ENCODE measurements around the gene TRIO.

Gene TRIO

GRCh38 chr5:14445013-14445412 lies 301.9 kb downstream of the TRIO start:
- no peak for DNase-seq

- DNase-seq: peak; percentile 74
Measured at GRCh38 chr5:14445576-14446290, 302.6 kb downstream of the TRIO start.

DNA sequence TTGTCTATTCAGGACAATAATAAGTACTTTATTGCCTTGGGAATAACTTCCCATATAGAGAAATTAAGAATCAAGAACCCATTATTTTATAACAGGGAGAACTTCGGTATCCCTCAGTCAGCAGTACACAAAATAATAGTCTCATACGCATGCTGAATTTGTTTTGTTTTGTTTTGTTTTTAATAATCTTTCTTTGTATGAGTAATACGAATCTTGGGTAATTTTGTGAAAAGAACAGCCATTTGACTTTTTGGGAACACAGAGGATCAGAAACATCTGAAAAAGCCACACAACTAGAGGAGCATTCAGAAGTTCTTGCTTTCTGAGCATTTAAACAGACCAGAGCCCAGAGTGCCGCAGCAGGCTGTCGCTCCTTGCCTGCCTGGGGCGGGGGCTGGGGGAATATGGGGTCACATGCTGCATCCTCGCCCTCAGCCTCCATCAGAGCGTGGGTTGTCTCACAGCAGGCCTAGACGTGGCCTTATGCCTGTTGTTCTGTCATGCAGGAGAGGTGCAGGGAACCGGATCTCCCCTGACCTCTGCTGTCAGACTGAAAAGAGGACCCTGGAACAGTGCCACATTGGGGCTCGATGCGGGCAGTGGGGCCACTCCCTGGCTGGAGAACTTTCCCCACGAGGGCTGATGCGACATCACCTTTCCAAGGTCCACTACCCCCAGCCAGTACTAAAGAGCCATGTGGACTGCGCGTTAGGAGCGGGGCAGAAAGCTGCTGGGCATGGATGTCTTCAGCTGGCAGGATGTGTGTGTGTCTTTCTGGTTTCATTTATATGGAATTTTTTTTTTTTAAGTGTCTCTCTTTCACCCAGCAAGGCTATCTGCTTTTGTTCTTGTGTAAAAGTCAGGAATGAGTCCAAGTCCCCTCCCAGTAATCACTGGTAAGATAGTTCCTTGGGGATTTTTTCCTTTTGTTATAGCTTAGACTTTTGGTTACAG lies 305.1 kb downstream of the TRIO start:
- DNase-seq: no peak

GRCh38 chr5:14449052-14449661 lies 306.0 kb downstream of the TRIO start:
- no peak for DNase-seq

DNA sequence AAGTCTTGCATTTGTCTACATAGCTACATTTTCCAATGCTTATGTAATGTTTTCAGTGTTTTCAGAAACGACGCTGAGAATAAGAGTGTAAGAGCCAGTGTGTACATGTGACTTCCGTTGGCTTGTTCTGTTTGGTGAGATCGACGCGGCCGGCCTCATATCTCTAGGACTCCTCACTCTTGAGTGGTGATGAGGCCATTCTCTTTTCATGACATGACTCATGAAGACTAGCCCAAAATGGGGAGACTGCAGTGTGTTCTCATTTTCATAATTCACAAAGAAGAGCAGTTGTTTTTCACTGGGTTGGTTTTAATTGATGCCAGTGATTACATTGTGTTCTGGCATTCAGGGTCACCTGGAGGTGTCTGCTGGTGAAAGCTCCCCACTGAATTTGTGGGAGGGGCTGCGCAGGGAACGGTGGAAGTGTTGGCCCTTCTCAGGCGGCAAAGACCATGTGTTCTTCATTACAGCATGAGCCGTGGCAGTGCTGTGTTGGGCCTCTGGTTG lies 306.9 kb downstream of the TRIO start:
- DNase-seq: no peak

- DNase-seq: no peak
Measured at GRCh38 chr5:14450742-14451141, 307.6 kb downstream of the TRIO start.

DNA sequence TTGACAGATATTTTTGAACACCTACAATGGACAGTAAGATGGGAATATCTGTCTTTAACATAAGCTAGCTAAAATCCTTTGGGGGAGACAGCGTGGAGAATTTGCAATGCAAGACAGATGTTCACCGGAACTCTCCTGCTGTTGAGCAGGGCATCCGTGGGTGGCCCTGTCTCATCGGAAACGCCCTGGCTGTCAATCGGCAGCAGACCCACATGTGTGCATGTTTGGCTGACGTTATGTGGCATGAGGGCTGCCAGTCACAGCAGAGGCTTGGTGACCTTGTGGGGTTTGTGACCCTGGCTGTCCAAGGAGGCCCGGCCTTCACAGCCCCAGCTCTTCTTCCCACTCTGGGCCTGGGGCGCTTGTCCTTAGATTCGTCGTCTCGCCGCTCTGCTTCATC lies 308.7 kb downstream of the TRIO start:
- DNase-seq: no peak

GRCh38 chr5:14452685-14453454 lies 309.7 kb downstream of the TRIO start:
- DNase-seq: no peak

GRCh38 chr5:14453481-14453880 lies 310.3 kb downstream of the TRIO start:
- no peak for DNase-seq

DNA sequence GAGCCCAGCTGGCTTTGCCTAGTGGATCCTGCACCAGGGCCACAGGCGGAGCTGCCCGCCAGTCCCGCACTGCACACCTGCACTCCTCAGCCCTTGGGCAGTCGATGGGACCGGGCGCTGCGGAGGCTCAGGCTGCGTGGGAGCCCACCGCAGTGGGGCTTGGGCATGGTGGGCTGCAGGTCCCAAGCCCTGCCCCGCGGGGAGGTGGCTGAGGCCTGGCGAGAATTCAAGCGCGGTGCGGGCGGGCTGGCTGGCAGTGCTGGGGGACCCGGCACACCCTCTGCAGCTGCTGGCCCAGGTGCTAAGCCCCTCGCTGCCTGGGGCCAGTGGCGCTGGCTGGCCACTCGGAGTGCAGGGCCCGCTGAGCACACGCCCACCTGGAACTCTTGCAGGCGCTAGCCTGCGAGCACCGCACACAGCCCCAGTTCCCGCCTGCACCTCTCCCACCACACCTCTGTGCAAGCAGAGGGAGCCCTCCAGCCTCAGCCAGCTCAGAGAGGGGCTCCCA lies 312.7 kb downstream of the TRIO start:
- DNase-seq: no peak

DNA sequence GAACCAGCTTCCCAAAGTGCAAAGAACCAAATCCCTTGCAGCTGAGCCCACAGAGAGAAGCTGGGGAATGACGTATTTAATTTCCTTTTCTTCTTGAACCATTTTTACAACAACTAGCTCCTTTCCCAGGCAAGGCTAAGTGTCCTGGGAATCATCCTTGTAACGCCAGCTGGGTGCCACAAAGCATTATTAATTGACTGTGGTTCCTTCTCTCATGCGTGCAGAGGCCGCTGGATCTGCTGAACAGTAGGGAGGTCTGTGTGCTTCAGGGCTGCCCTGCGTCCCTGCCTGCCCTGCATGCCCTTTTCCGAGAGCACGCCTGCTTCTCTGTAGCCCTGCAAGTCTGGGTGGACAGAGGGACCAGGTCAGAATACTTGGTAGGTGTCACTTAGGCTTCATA lies 314.3 kb downstream of the TRIO start:
- no peak for DNase-seq

DNA sequence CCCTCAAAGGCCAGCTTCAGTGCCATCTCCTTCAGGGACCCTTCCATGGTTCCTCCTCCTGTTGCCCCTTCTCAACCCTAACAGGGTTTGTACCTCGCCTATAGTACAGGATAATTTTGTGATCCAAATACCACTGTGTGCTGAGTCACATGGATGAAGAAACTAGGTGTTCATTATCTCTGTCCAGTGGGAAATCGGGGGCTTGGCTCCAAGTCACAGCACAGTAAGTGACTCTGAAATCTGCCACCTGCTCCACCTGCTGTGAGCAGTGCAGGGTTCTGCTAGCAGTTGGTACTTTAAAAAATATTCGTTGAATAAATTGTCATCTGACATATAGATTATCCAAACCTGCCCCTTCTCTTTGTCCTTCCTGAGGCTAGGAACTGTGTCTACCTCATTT lies 315.3 kb downstream of the TRIO start:
- DNase-seq: no peak

GRCh38 chr5:14460844-14461398 lies 317.8 kb downstream of the TRIO start:
- DNase-seq: no peak

DNA sequence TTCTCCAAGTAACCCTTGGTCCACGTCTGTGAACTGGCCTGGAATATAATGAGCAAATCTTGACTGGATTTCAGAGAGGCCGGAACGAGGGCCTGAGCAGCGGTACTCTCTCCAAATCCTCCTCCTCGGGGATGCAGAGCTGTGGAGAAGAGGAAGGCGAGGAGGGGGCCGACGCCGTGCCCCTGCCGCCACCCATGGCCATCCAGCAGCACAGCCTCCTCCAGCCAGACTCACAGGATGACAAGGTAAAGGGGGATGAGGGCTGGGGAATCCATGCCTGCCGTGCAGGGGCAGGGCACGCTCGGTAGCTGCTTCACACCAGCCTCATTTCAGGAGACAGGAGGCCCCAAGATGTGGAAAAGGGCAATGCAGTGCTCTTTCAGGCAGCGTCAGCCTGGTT lies 319.5 kb downstream of the TRIO start:
- DNase-seq: no peak

- peak; percentile 87 for DNase-seq
Measured at GRCh38 chr5:14463629-14464028, 320.5 kb downstream of the TRIO start.

GRCh38 chr5:14464096-14464495 lies 321.0 kb downstream of the TRIO start:
- no peak for DNase-seq

- DNase-seq: no peak
Measured at GRCh38 chr5:14464671-14465070, 321.5 kb downstream of the TRIO start.

GRCh38 chr5:14465116-14465515 lies 322.0 kb downstream of the TRIO start:
- DNase-seq: no peak

DNA sequence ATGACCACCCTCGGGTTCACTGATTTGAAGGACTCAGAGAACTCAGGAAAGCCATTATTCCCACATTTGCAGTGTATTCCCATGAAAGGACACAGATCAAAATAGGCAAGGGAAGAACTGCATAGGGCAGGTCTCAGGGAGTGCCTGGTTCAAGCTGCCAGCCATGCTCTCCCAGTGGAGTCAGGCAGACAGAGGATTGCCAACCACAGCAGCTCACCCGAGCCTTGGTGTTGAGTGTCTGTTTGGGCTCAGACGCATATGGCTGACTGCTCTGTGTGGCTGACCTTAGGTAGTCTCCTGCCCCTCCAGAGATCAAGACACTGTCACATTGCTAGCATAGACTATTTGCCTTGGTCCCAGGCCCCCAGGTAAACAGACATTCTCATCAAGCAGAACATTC lies 322.6 kb downstream of the TRIO start:
- no peak for DNase-seq

DNA sequence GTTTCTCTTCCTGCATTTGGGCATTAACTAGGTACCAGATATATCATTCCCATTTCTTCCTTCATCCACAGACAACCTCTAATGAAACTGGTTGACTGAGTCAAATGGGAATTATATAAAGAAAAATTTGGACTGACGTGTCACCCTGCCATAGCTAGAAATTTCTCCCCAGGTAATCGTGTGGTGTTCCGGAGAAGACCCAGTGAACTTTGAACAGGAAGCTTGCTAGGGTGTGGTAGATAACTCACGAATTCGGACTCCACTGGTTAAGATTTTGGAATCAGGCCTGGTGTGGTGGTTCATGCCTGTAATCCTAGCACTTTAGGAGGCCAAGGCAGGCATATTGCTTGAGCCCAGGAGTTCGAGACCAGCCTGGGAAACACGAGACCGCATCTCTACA lies 324.1 kb downstream of the TRIO start:
- no peak for DNase-seq

GRCh38 chr5:14467886-14468285 lies 324.7 kb downstream of the TRIO start:
- DNase-seq: no peak

All from MV-4-11 (cell line).